Measurements from ENCODE around the gene ITGAD.

- TF ChIP-seq CTCF (IDR thresholded peaks at IDR 0.05) = no peak
- TF ChIP-seq POLR2A (IDR thresholded peaks at IDR 0.05) = no peak
These were observed 25.3 kb upstream of the ITGAD start for GRCh38 chr16:31367853-31368252.

Data from body of pancreas (tissue), 4 donors.